HEK293T (cell line): ENCODE data around the gene LARP1.

Experiments used
- CTBP1 ChIP-seq: fragments of 450-650 bp; IDR thresholded peaks from 2 replicates; pipeline ENCODE4 v1.6.1; 2016; ENCODE audit warnings: borderline replicate concordance
- FOXA1 ChIP-seq: fragments of 450-650 bp; IDR thresholded peaks from 2 replicates; pipeline ENCODE4 v1.6.1; 2016; ENCODE audit warnings: mild to moderate bottlenecking
- FOXK2 ChIP-seq: fragments of 450-650 bp; IDR thresholded peaks from 2 replicates; pipeline ENCODE4 v1.6.1; 2016; ENCODE audit warnings: mild to moderate bottlenecking
- FOXM1 ChIP-seq: fragments of 450-650 bp; IDR thresholded peaks from 2 replicates; pipeline ENCODE4 v1.6.1; 2017; ENCODE audit warnings: mild to moderate bottlenecking, borderline replicate concordance
- LEF1 ChIP-seq: fragments of 450-650 bp; IDR thresholded peaks from 2 replicates; pipeline ENCODE4 v1.6.1; 2017; ENCODE audit warnings: mild to moderate bottlenecking, borderline replicate concordance
- SP1 ChIP-seq: fragments of 450-650 bp; IDR thresholded peaks from 2 replicates; pipeline ENCODE4 v1.6.1; 2017
- TARDBP ChIP-seq: fragments of 450-650 bp; IDR thresholded peaks from 2 replicates; pipeline ENCODE4 v1.6.1; 2016

GRCh38 chr5:154728939-154729588, 26.1 kb upstream of the LARP1 start:
- TF ChIP-seq CTBP1 (no peak), FOXA1 (no peak), TARDBP (no peak), LEF1 (no peak), FOXK2 (no peak), FOXM1 (no peak), SP1 (no peak)
